ENCODE results near the gene BMP6. TPM values are rescaled to one million over a fixed set of nuclear protein-coding genes. Genes with fewer than 3 reads are reported as not detected.

Gene BMP6
- total RNA-seq, 6 experiments from 2014 or later, result 1.8 to 4.4 (median 2.6) TPM

DNA sequence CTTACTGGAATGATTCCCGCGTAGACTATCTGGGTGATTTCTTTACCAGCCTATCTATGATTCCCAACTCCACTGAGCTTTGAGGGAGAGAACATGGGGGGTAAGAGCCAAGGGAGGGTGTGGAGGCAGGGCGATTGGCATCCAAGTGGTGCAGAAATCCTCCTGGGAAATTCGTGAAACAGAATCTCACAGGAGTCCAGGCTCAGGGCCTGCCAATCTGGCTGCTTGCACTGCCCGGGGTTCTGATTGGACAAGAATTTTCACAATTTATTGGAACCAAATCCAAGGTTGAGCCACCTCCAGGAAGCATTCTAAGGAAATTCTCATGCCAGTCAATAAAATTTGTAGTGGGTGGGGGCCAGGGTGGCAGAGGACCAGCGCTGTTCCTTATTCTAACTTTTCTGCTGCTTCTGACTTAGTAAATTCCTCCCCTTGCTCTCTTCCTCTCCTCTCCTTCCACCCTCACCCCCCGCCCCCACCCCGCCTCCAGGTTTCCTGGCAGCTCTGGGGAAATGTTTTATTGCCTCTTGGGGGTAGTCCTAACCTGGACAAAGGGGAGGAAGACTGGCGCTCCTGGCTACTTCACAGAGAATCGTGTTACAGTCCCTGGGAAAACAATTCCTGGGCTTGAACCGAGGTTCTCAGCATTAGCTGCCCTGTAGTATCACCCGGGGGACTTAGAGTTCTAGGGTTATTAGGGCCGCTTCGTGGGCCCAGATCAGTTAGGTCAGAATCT, 3.1 kb downstream of the BMP6 start:
- TF ChIP-seq POLR2A (IDR thresholded peaks at IDR 0.05), result no peak
- no peak for TF ChIP-seq CTCF (IDR thresholded peaks at IDR 0.05)
- ATAC-seq (no peak), DNase-seq (no peak)
- intact Hi-C loops (cut with DNase I), result loop anchor here in 1 of 2 donors (5.0 kb wide), 1 partner anchor 273 kb away; no protein-coding TSS in a partner anchor
- Histone ChIP-seq H3K27me3 (peaks cover 0 to 11% of the 10 kb centered on the region in 2 donors), H3K4me1 (peaks cover 0 to 30% (median 0%) of the 10 kb centered on the region in 4 donors), H3K4me3 (peak overlapping the region in 2 of 3 donors; percentile 24 to 58), H3K9me3 (no peaks in the 10 kb centered on the region), H3K36me3 (no peaks in the 10 kb centered on the region), H3K27ac (peak overlapping the region in 1 of 3 donors; percentile 38)
- WGBS (ENCODE audit: insufficient coverage, low coverage, low lambda C conversion rate, missing lambda C conversion rate), result 28% methylated on average over 10 of the region's 14 CpGs

- no peak overlapping the region for H3K4me3 ChIP-seq
- no peak for ATAC-seq
- no peaks in the 10 kb centered on the region for H3K9me3 ChIP-seq
- H3K27ac ChIP-seq, result no peak overlapping the region
- H3K36me3 ChIP-seq, result no peaks in the 10 kb centered on the region
- intact Hi-C loops (cut with DNase I), result no loop called here
- H3K4me1 ChIP-seq, result peaks cover 0 to 30% (median 0%) of the 10 kb centered on the region in 4 donors
- H3K27me3 ChIP-seq, result peaks cover 0 to 11% of the 10 kb centered on the region in 2 donors
- no peak for DNase-seq
- no peak for TF ChIP-seq POLR2A (IDR thresholded peaks at IDR 0.05)
- TF ChIP-seq CTCF (IDR thresholded peaks at IDR 0.05), result no peak
- 60% methylated on average over 5 of the region's 5 CpGs for WGBS (ENCODE audit: insufficient coverage, low coverage, low lambda C conversion rate, missing lambda C conversion rate)
These were observed 4.3 kb downstream of the BMP6 start for GRCh38 chr6:7730001-7730783.

GRCh38 chr6:7730784-7731227, 4.9 kb downstream of the BMP6 start:
- peaks cover 0 to 11% of the 10 kb centered on the region in 2 donors for H3K27me3 ChIP-seq

DNA sequence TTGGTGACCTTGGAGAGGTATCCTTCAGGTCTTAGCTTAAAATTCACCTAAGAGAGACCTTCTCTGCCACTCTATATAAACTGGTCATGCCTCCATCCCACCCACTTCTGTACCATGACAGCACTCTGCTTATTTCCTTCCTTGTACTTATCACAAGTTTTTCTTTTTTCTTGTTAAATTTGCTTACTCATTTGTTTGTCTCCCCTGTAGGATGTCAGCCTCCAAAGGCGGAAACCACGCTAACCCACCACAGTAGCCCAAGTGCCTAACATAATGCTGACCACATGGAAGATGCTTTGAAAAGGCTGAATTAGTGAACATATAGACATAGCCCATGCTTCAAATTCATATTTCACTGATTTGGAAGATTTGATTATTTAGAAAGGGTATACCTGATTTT, 5.4 kb downstream of the BMP6 start:
- Histone ChIP-seq H3K4me3 (no peak overlapping the region), H3K36me3 (no peaks in the 10 kb centered on the region), H3K4me1 (peaks cover 0 to 20% (median 0%) of the 10 kb centered on the region in 4 donors), H3K9me3 (no peaks in the 10 kb centered on the region), H3K27ac (peak overlapping the region in 1 of 3 donors; percentile 21), H3K27me3 (peaks cover 0 to 11% of the 10 kb centered on the region in 2 donors)
- TF ChIP-seq CTCF (IDR thresholded peaks at IDR 0.05) (no peak), POLR2A (IDR thresholded peaks at IDR 0.05) (no peak)
- intact Hi-C loops (cut with DNase I), result no loop called here
- peak in 2 of 4 donors; percentile 7 to 37 for ATAC-seq
- 53% methylated on average over 2 of the region's 2 CpGs for WGBS (ENCODE audit: insufficient coverage, low coverage, low lambda C conversion rate, missing lambda C conversion rate)
- no peak for DNase-seq

More at GRCh38 chr6:7730784-7731227, 4.9 kb downstream of the BMP6 start:
- Histone ChIP-seq H3K27ac (peak overlapping the region in 1 of 3 donors; percentile 21), H3K9me3 (no peaks in the 10 kb centered on the region), H3K4me1 (peaks cover 0 to 25% (median 0%) of the 10 kb centered on the region in 4 donors), H3K36me3 (no peaks in the 10 kb centered on the region), H3K4me3 (no peak overlapping the region)
- TF ChIP-seq POLR2A (IDR thresholded peaks at IDR 0.05), result no peak
- TF ChIP-seq CTCF (IDR thresholded peaks at IDR 0.05), result no peak
- peak in 2 of 4 donors; percentile 25 to 38 for ATAC-seq
- 52% methylated on average over 8 of the region's 10 CpGs for WGBS (ENCODE audit: insufficient coverage, low coverage, low lambda C conversion rate, missing lambda C conversion rate)
- DNase-seq, result no peak
- intact Hi-C loops (cut with DNase I), result no loop called here
